Naive thymus-derived CD8-positive, alpha-beta T cell (primary cell): ENCODE measurements around the gene LRRC8D. TPM values are rescaled to one million over a fixed set of nuclear protein-coding genes. Genes with fewer than 3 reads are reported as not detected.

Source experiments
- polyA plus RNA-seq, 3 donors: library from polyadenylated mRNA; unstranded; fragments of 300-500 nt; fragmentation: Illumina TruSeq; gene quantifications; one replicate each; pipeline ENCODE4 v1.2.3, GENCODE V29; 2021
- total RNA-seq, 8 experiments: library from RNA in 2 of 8; stranded (reverse) in 2 of 8; gene quantifications; one replicate each; pipeline ENCODE4 v1.2.3 and lab custom pipeline; 2021 to 2026

Gene LRRC8D
- total and polyA plus RNA-seq, 5 experiments from 2014 or later, result 37.1 to 60.0 (median 42.3) TPM

Other genes starting within 250 kb of the LRRC8D start
- gene LRRC8C, start 187.9 kb upstream of the LRRC8D start, total RNA-seq, result 10 to 100 TPM; 52.2 to 53.3 TPM
- 10 to 100 TPM; 10.0 to 19.2 (median 14.2) TPM for gene LRRC8C, start 187.9 kb upstream of the LRRC8D start, polyA plus RNA-seq
- 10 to 100 TPM; 26.5 to 27.3 TPM for gene ZNF326, start 174.1 kb downstream of the LRRC8D start, total RNA-seq
- gene ZNF326, start 174.1 kb downstream of the LRRC8D start, polyA plus RNA-seq, result 1 to 10 TPM; 4.3 to 6.0 (median 5.1) TPM